GM23338 (cell line): Measurements from ENCODE around the gene CSTA.

Experiments used
- CREB1 ChIP-seq: fragments of 250-450 bp; sonication (Bioruptor Pico); IDR thresholded peaks from 2 replicates; pipeline ENCODE4 v1.5.0; 2020; ENCODE audit warnings: low read depth, mild to moderate bottlenecking, moderate library complexity
- CTCF ChIP-seq, 2 experiments: fragments of 200-600 bp in 1 of 2; sonication (generic) in 1 of 2; conservative IDR thresholded peaks; 2 replicates each; pipeline versions ENCODE4 v1.5.1 to v1.6.1; 2016 to 2017; ENCODE audit warnings: antibody characterized with exemption in 2 of 2, low read depth in 2 of 2, mild to moderate bottlenecking in 2 of 2, moderate library complexity in 1 of 2
- EZH2 ChIP-seq: fragments of 200-600 bp; sonication (generic); IDR thresholded peaks from one replicate; pipeline ENCODE4 v1.8.0; 2017; ENCODE audit warnings: antibody characterized with exemption, mild to moderate bottlenecking, low read depth; ENCODE audit not compliant: unreplicated experiment
- EZH2phosphoT487 ChIP-seq: fragments of 200-600 bp; sonication (generic); IDR thresholded peaks from one replicate; pipeline ENCODE4 v1.8.1; 2018; ENCODE audit warnings: antibody characterized with exemption; ENCODE audit not compliant: unreplicated experiment
- NANOG ChIP-seq: IDR thresholded peaks from 2 replicates; pipeline ENCODE4 v1.6.1; 2016; ENCODE audit warnings: antibody characterized with exemption, borderline replicate concordance
- POLR2AphosphoS5 ChIP-seq: IDR thresholded peaks from 2 replicates; pipeline ENCODE4 v1.6.1; 2016; ENCODE audit warnings: antibody characterized with exemption, low read depth
- REST ChIP-seq: IDR thresholded peaks from one replicate; pipeline ENCODE4 v1.6.1; 2018; ENCODE audit warnings: antibody characterized with exemption; ENCODE audit not compliant: unreplicated experiment
- STAT1 ChIP-seq: IDR thresholded peaks from one replicate; pipeline ENCODE4 v1.6.1; 2016; ENCODE audit warnings: antibody characterized with exemption; ENCODE audit not compliant: unreplicated experiment
- ZNF114 ChIP-seq: fragments of 250-450 bp; sonication (Bioruptor Pico); IDR thresholded peaks from 2 replicates; pipeline ENCODE4 v1.5.0; 2020; ENCODE audit warnings: mild to moderate bottlenecking, moderate library complexity
- TF ChIP-seq, protein P1 (sequence below): IDR thresholded peaks from 2 replicates; pipeline ENCODE4 v1.6.1; 2016; ENCODE audit warnings: antibody characterized with exemption

GRCh38 chr3:122299215-122299614 is 25.8 kb upstream of the CSTA start:
- TF ChIP-seq, protein P1, sequence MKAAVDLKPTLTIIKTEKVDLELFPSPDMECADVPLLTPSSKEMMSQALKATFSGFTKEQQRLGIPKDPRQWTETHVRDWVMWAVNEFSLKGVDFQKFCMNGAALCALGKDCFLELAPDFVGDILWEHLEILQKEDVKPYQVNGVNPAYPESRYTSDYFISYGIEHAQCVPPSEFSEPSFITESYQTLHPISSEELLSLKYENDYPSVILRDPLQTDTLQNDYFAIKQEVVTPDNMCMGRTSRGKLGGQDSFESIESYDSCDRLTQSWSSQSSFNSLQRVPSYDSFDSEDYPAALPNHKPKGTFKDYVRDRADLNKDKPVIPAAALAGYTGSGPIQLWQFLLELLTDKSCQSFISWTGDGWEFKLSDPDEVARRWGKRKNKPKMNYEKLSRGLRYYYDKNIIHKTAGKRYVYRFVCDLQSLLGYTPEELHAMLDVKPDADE = no peak
- TF ChIP-seq CTCF (conservative IDR thresholded peaks at IDR 0.05; ENCODE audit: low read depth in 2 of 2) (no peak), EZH2 (no peak), POLR2AphosphoS5 (no peak), REST (no peak), EZH2phosphoT487 (no peak), ZNF114 (no peak), CREB1 (CRISPR knock-in tag) (no peak), NANOG (no peak), STAT1 (no peak)
